GM23338 (cell line): ENCODE data around the gene EFEMP1. TPM values are rescaled to one million over a fixed set of nuclear protein-coding genes. Genes with fewer than 3 reads are reported as not detected.

ENCODE experiments used
- ATAC-seq: fragments of 200-7000 bp; cut with Tn5 transposase; 3 replicates; pipeline ENCODE4 v1.9.1; 2020
- DNase-seq: peaks from one replicate; pipeline ENCODE4 v3.0.0-alpha.2; 2015; ENCODE audit warnings: low spot score
- H2AFZ ChIP-seq: fragments of 200-600 bp; sonication (generic); 2 replicates; pipeline ENCODE4 v1.8.0; 2016; ENCODE audit warnings: antibody characterized with exemption, mild to moderate bottlenecking, moderate library complexity
- H3F3A ChIP-seq: fragments of 200-600 bp; sonication (generic); replicated peaks from 2 replicates; pipeline ENCODE4 v1.8.0; 2017; ENCODE audit warnings: antibody characterized with exemption, mixed run types, low read depth
- H3K27ac ChIP-seq: fragments of 200-600 bp; sonication (generic); 2 replicates; pipeline ENCODE4 v1.6.1; 2016; ENCODE audit warnings: low read depth
- H3K27me3 ChIP-seq: fragments of 200-600 bp; sonication (generic); 2 replicates; pipeline ENCODE4 v1.8.0; 2016; ENCODE audit warnings: mild to moderate bottlenecking, mixed run types, moderate library complexity; ENCODE audit not compliant: insufficient read depth
- H3K36me3 ChIP-seq: fragments of 200-600 bp; sonication (generic); 2 replicates; pipeline ENCODE4 v1.8.0; 2016; ENCODE audit warnings: mild to moderate bottlenecking; ENCODE audit not compliant: insufficient read depth
- H3K4me1 ChIP-seq: fragments of 200-600 bp; sonication (generic); 2 replicates; pipeline ENCODE4 v1.8.0; 2016; ENCODE audit warnings: mild to moderate bottlenecking, moderate library complexity; ENCODE audit not compliant: insufficient read depth
- H3K4me2 ChIP-seq: fragments of 200-600 bp; sonication (generic); 2 replicates; pipeline ENCODE4 v1.7.1; 2017; ENCODE audit warnings: mixed run types
- H3K4me3 ChIP-seq: fragments of 200-600 bp; sonication (generic); 2 replicates; pipeline ENCODE4 v1.6.1; 2016; ENCODE audit warnings: mixed run types
- H3K79me2 ChIP-seq: fragments of 200-600 bp; sonication (generic); replicated peaks from 2 replicates; pipeline ENCODE4 v1.8.0; 2017; ENCODE audit warnings: mild to moderate bottlenecking; ENCODE audit not compliant: insufficient read depth
- H3K9me2 ChIP-seq: fragments of 200-600 bp; sonication (generic); 2 replicates; pipeline ENCODE4 v1.8.0; 2017; ENCODE audit not compliant: insufficient read depth
- H4K20me1 ChIP-seq: fragments of 200-600 bp; sonication (generic); replicated peaks from 2 replicates; pipeline ENCODE4 v1.8.0; 2017; ENCODE audit warnings: mild to moderate bottlenecking; ENCODE audit not compliant: insufficient read depth
- H3K27ac Mint-ChIP-seq: 2 replicates; pipeline ENCODE4 v1.8.0; 2020; ENCODE audit warnings: inconsistent platforms, mild to moderate bottlenecking, moderate library complexity, mixed read lengths
- H3K27me3 Mint-ChIP-seq: 3 replicates; pipeline ENCODE4 v1.8.0; 2022; ENCODE audit warnings: low read depth, mild to moderate bottlenecking, moderate library complexity, mixed read lengths, inconsistent platforms; ENCODE audit not compliant: insufficient read depth, poor library complexity
- H3K36me3 Mint-ChIP-seq: 3 replicates; pipeline ENCODE4 v1.8.0; 2021; ENCODE audit warnings: low read depth, mild to moderate bottlenecking, inconsistent platforms, moderate library complexity, mixed read lengths
- H3K4me1 Mint-ChIP-seq: 3 replicates; pipeline ENCODE4 v1.8.0; 2020; ENCODE audit warnings: mild to moderate bottlenecking, inconsistent platforms, mixed read lengths
- H3K4me3 Mint-ChIP-seq: 3 replicates; pipeline ENCODE4 v1.8.0; 2021; ENCODE audit warnings: moderate library complexity, mild to moderate bottlenecking, inconsistent platforms, mixed read lengths
- H3K9me3 Mint-ChIP-seq: 3 replicates; pipeline ENCODE4 v1.8.0; 2020; ENCODE audit warnings: moderate library complexity, mild to moderate bottlenecking, inconsistent platforms, mixed read lengths
- CTCF ChIP-seq, 2 experiments: fragments of 200-600 bp in 1 of 2; sonication (generic) in 1 of 2; conservative IDR thresholded peaks; 2 replicates each; pipeline versions ENCODE4 v1.5.1 to v1.6.1; 2016 to 2017; ENCODE audit warnings: antibody characterized with exemption in 2 of 2, low read depth in 2 of 2, mild to moderate bottlenecking in 2 of 2, moderate library complexity in 1 of 2
- ETS1 ChIP-seq: IDR thresholded peaks from 2 replicates; pipeline ENCODE4 v1.6.1; 2016; ENCODE audit warnings: antibody characterized with exemption
- EZH2 ChIP-seq: fragments of 200-600 bp; sonication (generic); IDR thresholded peaks from one replicate; pipeline ENCODE4 v1.8.0; 2017; ENCODE audit warnings: antibody characterized with exemption, mild to moderate bottlenecking, low read depth; ENCODE audit not compliant: unreplicated experiment
- EZH2phosphoT487 ChIP-seq: fragments of 200-600 bp; sonication (generic); IDR thresholded peaks from one replicate; pipeline ENCODE4 v1.8.1; 2018; ENCODE audit warnings: antibody characterized with exemption; ENCODE audit not compliant: unreplicated experiment
- JUNB ChIP-seq: IDR thresholded peaks from one replicate; pipeline ENCODE4 v1.6.1; 2016; ENCODE audit warnings: antibody characterized with exemption; ENCODE audit not compliant: unreplicated experiment
- NANOG ChIP-seq: IDR thresholded peaks from 2 replicates; pipeline ENCODE4 v1.6.1; 2016; ENCODE audit warnings: antibody characterized with exemption, borderline replicate concordance
- STAT1 ChIP-seq: IDR thresholded peaks from one replicate; pipeline ENCODE4 v1.6.1; 2016; ENCODE audit warnings: antibody characterized with exemption; ENCODE audit not compliant: unreplicated experiment
- ZNF114 ChIP-seq: fragments of 250-450 bp; sonication (Bioruptor Pico); IDR thresholded peaks from 2 replicates; pipeline ENCODE4 v1.5.0; 2020; ENCODE audit warnings: mild to moderate bottlenecking, moderate library complexity
- ZNF331 ChIP-seq: fragments of 250-450 bp; sonication (Bioruptor Pico); IDR thresholded peaks from 2 replicates; pipeline ENCODE4 v1.5.0; 2020; ENCODE audit warnings: low read depth, mild to moderate bottlenecking, moderate library complexity
- ZNF462 ChIP-seq: fragments of 250-450 bp; sonication (Bioruptor Pico); IDR thresholded peaks from 2 replicates; pipeline ENCODE4 v1.5.0; 2020; ENCODE audit warnings: mild to moderate bottlenecking, moderate library complexity
- polyA plus RNA-seq: library from polyadenylated mRNA; unstranded; fragments of >200 nt; fragmentation: Nextera tagmentation; extraction: Ambion mirVana; gene quantifications from 2 replicates; pipeline ENCODE4 v1.2.1, GENCODE V29; 2016
- total RNA-seq: library from RNA; depleted of rRNA; stranded (reverse); fragments of >200 nt; shearing (Covaris generic); gene quantifications from 2 replicates; pipeline ENCODE4 v1.2.3, GENCODE V29; 2014

EFEMP1 gene
- total and polyA plus RNA-seq, 2 experiments from 2014 or later, result 12.6 to 22.5 TPM

DNA sequence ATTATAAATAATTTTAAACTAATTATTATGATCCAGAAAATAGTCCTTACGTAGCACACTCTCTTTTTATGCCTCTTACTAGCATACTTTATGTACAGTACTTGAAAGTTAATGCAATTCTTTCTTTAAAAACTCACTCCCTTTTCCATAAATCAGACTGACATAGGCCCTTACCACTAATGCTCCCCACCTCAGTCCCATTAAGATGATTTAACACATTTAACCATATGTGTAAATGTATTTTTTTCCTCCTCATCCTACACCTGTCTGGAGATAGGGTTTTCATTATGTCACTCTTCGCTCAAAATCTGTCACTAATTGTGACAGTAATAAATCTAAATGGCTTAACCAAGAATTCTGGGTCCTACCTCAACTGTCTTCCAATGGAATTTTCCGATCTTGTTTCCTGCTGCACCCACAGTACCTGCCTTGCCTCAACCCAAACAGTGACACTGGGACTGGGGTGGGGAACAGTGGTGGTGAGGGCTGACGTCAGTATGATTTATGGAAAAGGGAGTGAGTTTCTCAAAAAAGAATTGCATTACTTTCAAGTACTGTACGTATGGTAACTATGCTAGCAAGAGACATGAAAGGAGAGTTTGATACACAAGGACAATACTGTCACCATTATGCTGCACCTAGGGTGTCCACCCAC, 25.1 kb downstream of the EFEMP1 start:
- no peak overlapping the region for H3K27ac Mint-ChIP-seq
- TF ChIP-seq ZNF331 (CRISPR knock-in tag) (no peak), EZH2 (no peak), ETS1 (no peak), ZNF114 (CRISPR knock-in tag) (no peak), ZNF462 (CRISPR knock-in tag) (no peak), EZH2phosphoT487 (no peak), NANOG (no peak), CTCF (conservative IDR thresholded peaks at IDR 0.05; ENCODE audit: low read depth in 2 of 2) (no peak), JUNB (no peak), STAT1 (no peak)
- Histone ChIP-seq H3K9me2 (no peaks in the 10 kb centered on the region), H2AFZ (no peak overlapping the region), H3K4me2 (no peak overlapping the region), H4K20me1 (no peaks in the 10 kb centered on the region), H3F3A (no peaks in the 10 kb centered on the region), H3K79me2 (no peaks in the 10 kb centered on the region), H3K27ac (no peak overlapping the region), H3K4me1 (no peaks in the 10 kb centered on the region), H3K27me3 (no peaks in the 10 kb centered on the region), H3K4me3 (no peak overlapping the region), H3K36me3 (no peaks in the 10 kb centered on the region)
- no peak for DNase-seq
- H3K4me1 Mint-ChIP-seq, result no peaks in the 10 kb centered on the region; the same call in 2 of the 3 replicates
- no peak overlapping the region for H3K4me3 Mint-ChIP-seq
- no peaks in the 10 kb centered on the region for H3K9me3 Mint-ChIP-seq
- H3K27me3 Mint-ChIP-seq, result peaks cover 2% of the 10 kb centered on the region
- H3K36me3 Mint-ChIP-seq, result no peaks in the 10 kb centered on the region
- ATAC-seq, result no peak
